B cell (primary cell): ENCODE results near the gene NOVA1.

Experiments used
- CTCF ChIP-seq: fragments of 200-600 bp; IDR thresholded peaks from one replicate; pipeline ENCODE4 v1.8.0; 2022; ENCODE audit warnings: antibody characterized with exemption, mild to moderate bottlenecking
- EZH2 ChIP-seq: IDR thresholded peaks from 2 replicates; pipeline ENCODE4 v1.6.1; 2012; ENCODE audit warnings: borderline replicate concordance, low read depth, mild to moderate bottlenecking, moderate library complexity, low read length; ENCODE audit not compliant: insufficient read depth, poor library complexity, severe bottlenecking

- TF ChIP-seq CTCF (no peak), EZH2 (no peak)
Measured at GRCh38 chr14:26594148-26594547, 3.7 kb downstream of the NOVA1 start.
